DND-41 (cell line): ENCODE data around the gene IL22RA1.

Source experiments
- ATAC-seq: fragments of 200-7000 bp; cut with Tn5 transposase; 3 replicates; pipeline ENCODE4 v1.9.1; 2021; ENCODE audit warnings: low read depth; ENCODE audit not compliant: insufficient read depth
- DNase-seq: peaks from one replicate; pipeline ENCODE4 v3.0.0-alpha.2; 2020
- H2AFZ ChIP-seq: 2 replicates; pipeline ENCODE4 v1.6.0; 2012; ENCODE audit warnings: low read depth, low read length
- H3K27ac ChIP-seq: 2 replicates; pipeline ENCODE4 v1.5.1; 2012; ENCODE audit warnings: low read length, inconsistent platforms
- H3K27me3 ChIP-seq: fragments of 200-600 bp; sonication (generic); 2 replicates; pipeline ENCODE4 v1.6.0; 2012; ENCODE audit warnings: low read length, mild to moderate bottlenecking, inconsistent platforms; ENCODE audit not compliant: insufficient read depth, poor library complexity
- H3K36me3 ChIP-seq: 2 replicates; pipeline ENCODE4 v1.5.1; 2012; ENCODE audit warnings: low read length, inconsistent platforms; ENCODE audit not compliant: insufficient read depth
- H3K4me1 ChIP-seq: 2 replicates; pipeline ENCODE4 v1.5.1; 2012; ENCODE audit warnings: mild to moderate bottlenecking, low read length; ENCODE audit not compliant: insufficient read depth
- H3K4me2 ChIP-seq: 2 replicates; pipeline ENCODE4 v1.6.0; 2012; ENCODE audit warnings: mild to moderate bottlenecking, moderate library complexity, low read length, inconsistent platforms; ENCODE audit not compliant: insufficient read depth
- H3K4me3 ChIP-seq, 2 experiments: fragments of 200-600 bp in 1 of 2; shearing (Covaris generic) in 1 of 2; 2 replicates each; pipeline ENCODE4 v1.5.1; 2012 to 2016; ENCODE audit warnings: inconsistent platforms in 2 of 2, low read length in 2 of 2, mild to moderate bottlenecking in 2 of 2, low read depth in 1 of 2, moderate library complexity in 1 of 2
- H3K79me2 ChIP-seq: 2 replicates; pipeline ENCODE4 v1.6.0; 2012; ENCODE audit warnings: low read length, inconsistent platforms; ENCODE audit not compliant: insufficient read depth
- H3K9ac ChIP-seq: 2 replicates; pipeline ENCODE4 v1.6.0; 2012; ENCODE audit warnings: low read depth, mild to moderate bottlenecking, inconsistent platforms, low read length, moderate library complexity
- H3K9me3 ChIP-seq: 2 replicates; pipeline ENCODE4 v1.5.1; 2012; ENCODE audit warnings: low read length, moderate library complexity, mild to moderate bottlenecking, inconsistent platforms; ENCODE audit not compliant: insufficient read depth, severe bottlenecking
- H4K20me1 ChIP-seq: 2 replicates; pipeline ENCODE4 v1.6.0; 2012; ENCODE audit warnings: low read length; ENCODE audit not compliant: insufficient read depth
- EZH2 ChIP-seq: IDR thresholded peaks from 3 replicates; pipeline ENCODE4 v1.6.1; 2012; ENCODE audit warnings: borderline replicate concordance, low read depth, mild to moderate bottlenecking, moderate library complexity, low read length, inconsistent platforms; ENCODE audit not compliant: severe bottlenecking
- TF ChIP-seq, protein P1 (sequence below): IDR thresholded peaks from 2 replicates; pipeline ENCODE4 v1.5.1; 2012; ENCODE audit warnings: borderline replicate concordance, low read length, moderate library complexity, mild to moderate bottlenecking; ENCODE audit not compliant: poor library complexity, severe bottlenecking; ENCODE audit errors: extremely low read depth

IL22RA1 gene

GRCh38 chr1:24103408-24103807, 39.5 kb downstream of the IL22RA1 start:
- Histone ChIP-seq H2AFZ (no peak overlapping the region), H3K9me3 (no peaks in the 10 kb centered on the region), H4K20me1 (no peaks in the 10 kb centered on the region), H3K9ac (no peak overlapping the region), H3K36me3 (no peaks in the 10 kb centered on the region), H3K27ac (no peak overlapping the region), H3K79me2 (no peaks in the 10 kb centered on the region), H3K4me3 (no peak overlapping the region), H3K4me1 (no peaks in the 10 kb centered on the region), H3K4me2 (no peak overlapping the region), H3K27me3 (peaks cover 4% of the 10 kb centered on the region)
- no peak for DNase-seq
- ATAC-seq: no peak
- TF ChIP-seq, protein P1, sequence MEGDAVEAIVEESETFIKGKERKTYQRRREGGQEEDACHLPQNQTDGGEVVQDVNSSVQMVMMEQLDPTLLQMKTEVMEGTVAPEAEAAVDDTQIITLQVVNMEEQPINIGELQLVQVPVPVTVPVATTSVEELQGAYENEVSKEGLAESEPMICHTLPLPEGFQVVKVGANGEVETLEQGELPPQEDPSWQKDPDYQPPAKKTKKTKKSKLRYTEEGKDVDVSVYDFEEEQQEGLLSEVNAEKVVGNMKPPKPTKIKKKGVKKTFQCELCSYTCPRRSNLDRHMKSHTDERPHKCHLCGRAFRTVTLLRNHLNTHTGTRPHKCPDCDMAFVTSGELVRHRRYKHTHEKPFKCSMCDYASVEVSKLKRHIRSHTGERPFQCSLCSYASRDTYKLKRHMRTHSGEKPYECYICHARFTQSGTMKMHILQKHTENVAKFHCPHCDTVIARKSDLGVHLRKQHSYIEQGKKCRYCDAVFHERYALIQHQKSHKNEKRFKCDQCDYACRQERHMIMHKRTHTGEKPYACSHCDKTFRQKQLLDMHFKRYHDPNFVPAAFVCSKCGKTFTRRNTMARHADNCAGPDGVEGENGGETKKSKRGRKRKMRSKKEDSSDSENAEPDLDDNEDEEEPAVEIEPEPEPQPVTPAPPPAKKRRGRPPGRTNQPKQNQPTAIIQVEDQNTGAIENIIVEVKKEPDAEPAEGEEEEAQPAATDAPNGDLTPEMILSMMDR: no peak
- no peak for TF ChIP-seq EZH2

DNA sequence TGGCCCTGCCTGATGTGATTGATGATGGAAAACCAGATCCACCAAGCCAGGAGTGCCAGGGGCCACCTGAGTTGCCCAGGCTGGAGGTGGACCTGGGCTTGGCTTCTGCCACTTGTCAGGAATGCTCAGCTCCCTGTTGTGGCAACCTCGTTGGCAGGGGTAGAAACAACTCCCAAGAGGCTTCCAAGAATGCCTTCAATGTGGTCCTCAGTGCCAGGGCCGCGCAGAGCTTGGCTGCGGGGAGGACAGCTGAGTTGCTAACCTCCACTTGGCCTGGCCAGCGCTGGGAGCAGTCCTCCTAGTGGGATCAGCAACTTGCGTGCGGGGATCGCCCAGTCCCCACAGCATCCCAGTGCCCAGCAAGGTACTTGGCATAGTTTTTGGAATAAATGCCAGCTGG, 40.0 kb downstream of the IL22RA1 start:
- no peaks in the 10 kb centered on the region for H4K20me1 ChIP-seq
- ATAC-seq (no peak), DNase-seq (no peak)
- H3K79me2 ChIP-seq: no peaks in the 10 kb centered on the region
- no peak overlapping the region for H3K27ac ChIP-seq
- no peak for TF ChIP-seq EZH2
- TF ChIP-seq, protein P1: no peak
- H3K9ac ChIP-seq: no peak overlapping the region
- H3K27me3 ChIP-seq: peaks cover 4% of the 10 kb centered on the region
- no peak overlapping the region for H3K4me2 ChIP-seq
- H3K4me3 ChIP-seq: no peak overlapping the region
- no peak overlapping the region for H2AFZ ChIP-seq
- no peaks in the 10 kb centered on the region for H3K4me1 ChIP-seq
- H3K9me3 ChIP-seq: no peaks in the 10 kb centered on the region
- no peaks in the 10 kb centered on the region for H3K36me3 ChIP-seq

GRCh38 chr1:24101796-24102586, 40.9 kb downstream of the IL22RA1 start:
- H4K20me1 ChIP-seq: 0 out of 2 replicates have a peak, but pooled peaks cover 5% of the 10 kb centered on the region
- H3K4me1 ChIP-seq: no peaks in the 10 kb centered on the region
- peaks cover 4% of the 10 kb centered on the region for H3K27me3 ChIP-seq
- H3K9ac ChIP-seq: no peak overlapping the region
- TF ChIP-seq, protein P1: no peak
- no peak for TF ChIP-seq EZH2
- no peaks in the 10 kb centered on the region for H3K36me3 ChIP-seq
- no peaks in the 10 kb centered on the region for H3K79me2 ChIP-seq
- no peak overlapping the region for H2AFZ ChIP-seq
- no peaks in the 10 kb centered on the region for H3K9me3 ChIP-seq
- DNase-seq (no peak), ATAC-seq (no peak)
- no peak overlapping the region for H3K27ac ChIP-seq
- no peak overlapping the region for H3K4me2 ChIP-seq
- H3K4me3 ChIP-seq: no peak overlapping the region
